IPS-11a (cell line): ENCODE results near the gene FAM24B.
"Not testable (repeated sequence)": the region's sequence is repeated elsewhere in the genome, so short reads cannot be mapped to it uniquely, and the experiment has no call there.

Experiments
- H3K4me3 ChIP-seq: one replicate; pipeline ENCODE4 v1.5.1; 2013; ENCODE audit warnings: low read depth, low read length, control low read depth

FAM24B gene

GRCh38 chr10:122859527-122859926 is 19.9 kb downstream of the FAM24B start:
- no peak overlapping the region for H3K4me3 ChIP-seq

GRCh38 chr10:122858042-122858441 is 21.3 kb downstream of the FAM24B start:
- not testable (repeated sequence) for H3K4me3 ChIP-seq

- H3K4me3 ChIP-seq, result no peak overlapping the region
Measured at GRCh38 chr10:122856902-122857301, 22.5 kb downstream of the FAM24B start.

GRCh38 chr10:122855745-122856144 is 23.6 kb downstream of the FAM24B start:
- H3K4me3 ChIP-seq, result no peak overlapping the region

- no peak overlapping the region for H3K4me3 ChIP-seq
Measured at GRCh38 chr10:122854648-122855047, 24.7 kb downstream of the FAM24B start.

- no peak overlapping the region for H3K4me3 ChIP-seq
Measured at GRCh38 chr10:122853665-122854313, 25.6 kb downstream of the FAM24B start.

GRCh38 chr10:122852261-122852660 is 27.1 kb downstream of the FAM24B start:
- no peak overlapping the region for H3K4me3 ChIP-seq

- H3K4me3 ChIP-seq, result no peak overlapping the region
Measured at GRCh38 chr10:122850705-122851640, 28.4 kb downstream of the FAM24B start.

- no peak overlapping the region for H3K4me3 ChIP-seq
Measured at GRCh38 chr10:122849900-122850605, 29.3 kb downstream of the FAM24B start.

GRCh38 chr10:122849090-122849489 is 30.3 kb downstream of the FAM24B start:
- no peak overlapping the region for H3K4me3 ChIP-seq

GRCh38 chr10:122847782-122848604 is 31.4 kb downstream of the FAM24B start:
- no peak overlapping the region for H3K4me3 ChIP-seq

- no peak within 1 kb of the TSS for H3K4me3 ChIP-seq
Measured at GRCh38 chr10:122845783-122846332, 33.5 kb downstream of the FAM24B start, which contains the start of gene CUZD1. TSS of gene CUZD1 (minus strand) at chr10:122845857. CDS start at chr10:122845843, 14 bp downstream.

- H3K4me3 ChIP-seq, result no peak overlapping the region
Measured at GRCh38 chr10:122844146-122844545, 35.2 kb downstream of the FAM24B start.

GRCh38 chr10:122841569-122841968 is 37.8 kb downstream of the FAM24B start:
- H3K4me3 ChIP-seq, result no peak overlapping the region

GRCh38 chr10:122839505-122839904 is 39.9 kb downstream of the FAM24B start:
- H3K4me3 ChIP-seq, result no peak overlapping the region

- no peak overlapping the region for H3K4me3 ChIP-seq
Measured at GRCh38 chr10:122838880-122839279, 40.5 kb downstream of the FAM24B start.

- no peak overlapping the region for H3K4me3 ChIP-seq
Measured at GRCh38 chr10:122835908-122836307, 43.5 kb downstream of the FAM24B start.

GRCh38 chr10:122830965-122831353 is 48.4 kb downstream of the FAM24B start:
- H3K4me3 ChIP-seq, result no peak overlapping the region

GRCh38 chr10:122830273-122830964 is 49.0 kb downstream of the FAM24B start:
- no peak overlapping the region for H3K4me3 ChIP-seq

- no peak overlapping the region for H3K4me3 ChIP-seq
Measured at GRCh38 chr10:122829454-122829853, 49.9 kb downstream of the FAM24B start.
